ENCODE data around the gene CKB. TPM values are rescaled to one million over a fixed set of nuclear protein-coding genes. Genes with fewer than 3 reads are reported as not detected.
A peak's percentile ranks its signal among the peaks of the same experiment; 100 is the strongest.
"Not testable (repeated sequence)": the region's sequence is repeated elsewhere in the genome, so short reads cannot be mapped to it uniquely, and the experiment has no call there.

The CKB gene
- total RNA-seq, 2 experiments from 2014 or later: 5.9 to 6.1 TPM

- DNase-seq: no peak
- Mint-ChIP-seq H3K4me1 (ENCODE audit: low read depth) (peaks cover 9% of the 10 kb centered on the region), H3K27me3 (peaks cover 5% of the 10 kb centered on the region), H3K27ac (no peak overlapping the region), H3K36me3 (no peaks in the 10 kb centered on the region), H3K9me3 (no peaks in the 10 kb centered on the region), H3K4me3 (no peak overlapping the region)
- intact Hi-C loops (cut with micrococcal nuclease): loop anchor here (10.0 kb wide), 1 partner anchor 185 kb away; the partner anchor contains the start of gene EIF5
- ChIA-PET POLR2A (no interaction called here), CTCF (interaction anchor here (0.7 to 6.8 kb wide), 5 partner anchors 14 to 208 kb away, joined by 3 to 63 read pairs (median 4); no protein-coding TSS in a partner anchor)
Observed at GRCh38 chr14:103520269-103520656, 2.4 kb downstream of the CKB start.

GRCh38 chr14:103519837-103520212 is 2.8 kb downstream of the CKB start:
- Mint-ChIP-seq H3K27me3 (peaks cover 5% of the 10 kb centered on the region), H3K4me3 (no peak overlapping the region), H3K27ac (no peak overlapping the region), H3K9me3 (no peaks in the 10 kb centered on the region), H3K4me1 (ENCODE audit: low read depth) (peaks cover 9% of the 10 kb centered on the region), H3K36me3 (no peaks in the 10 kb centered on the region)
- POLR2A ChIA-PET: no interaction called here
- CTCF ChIA-PET: interaction anchor here (1.7 to 6.8 kb wide), 5 partner anchors 9 to 42 kb away, joined by 7 to 63 read pairs (median 12); partner anchors contain the start of genes BAG5 and TRMT61A
- DNase-seq: no peak
- intact Hi-C loops (cut with micrococcal nuclease): loop anchor here (2.0 to 10.0 kb wide), 2 partner anchors 27 to 185 kb away; partner anchors contain the start of gene EIF5

- Mint-ChIP-seq H3K4me3 (no peak overlapping the region), H3K36me3 (no peaks in the 10 kb centered on the region), H3K27me3 (peaks cover 5% of the 10 kb centered on the region), H3K4me1 (ENCODE audit: low read depth) (peaks cover 9% of the 10 kb centered on the region), H3K9me3 (no peaks in the 10 kb centered on the region), H3K27ac (no peak overlapping the region)
- intact Hi-C loops (cut with micrococcal nuclease): loop anchor here (2.0 kb wide), 1 partner anchor 28 kb away; no protein-coding TSS in a partner anchor
- no peak for DNase-seq
- CTCF ChIA-PET: interaction anchor here (0.6 to 6.8 kb wide), 26 partner anchors 9 to 279 kb away, joined by 3 to 63 read pairs (median 4); partner anchors contain the start of genes BAG5 and TRMT61A
- POLR2A ChIA-PET: interaction anchor here (0.7 kb wide), 1 partner anchor 62 kb away, joined by 3 read pairs; no protein-coding TSS in a partner anchor
Observed at GRCh38 chr14:103519043-103519836, 3.4 kb downstream of the CKB start.

- intact Hi-C loops (cut with micrococcal nuclease): loop anchor here (2.0 kb wide), 1 partner anchor 28 kb away; no protein-coding TSS in a partner anchor
- H3K27ac Mint-ChIP-seq: no peak overlapping the region
- peaks cover 3% of the 10 kb centered on the region for H3K27me3 Mint-ChIP-seq
- H3K4me1 Mint-ChIP-seq (ENCODE audit: low read depth): peaks cover 7% of the 10 kb centered on the region
- H3K4me3 Mint-ChIP-seq: no peak overlapping the region
- H3K9me3 Mint-ChIP-seq: no peaks in the 10 kb centered on the region
- POLR2A ChIA-PET: interaction anchor here (0.7 kb wide), 1 partner anchor 61 kb away, joined by 3 read pairs; no protein-coding TSS in a partner anchor
- peak; percentile 66 for DNase-seq
- CTCF ChIA-PET: interaction anchor here (0.6 to 6.8 kb wide), 26 partner anchors 8 to 280 kb away, joined by 3 to 63 read pairs (median 4); partner anchors contain the start of genes BAG5 and TRMT61A
- no peaks in the 10 kb centered on the region for H3K36me3 Mint-ChIP-seq
Observed at GRCh38 chr14:103518422-103519042, 4.1 kb downstream of the CKB start.

- no peak for DNase-seq
- no peak overlapping the region for H3K4me3 Mint-ChIP-seq
- peaks cover 6% of the 10 kb centered on the region for H3K4me1 Mint-ChIP-seq (ENCODE audit: low read depth)
- H3K27ac Mint-ChIP-seq: no peak overlapping the region
- no peaks in the 10 kb centered on the region for H3K36me3 Mint-ChIP-seq
- CTCF ChIA-PET: interaction anchor here (0.6 to 6.8 kb wide), 18 partner anchors 8 to 281 kb away, joined by 3 to 63 read pairs (median 4); partner anchors contain the start of genes BAG5 and TRMT61A
- intact Hi-C loops (cut with micrococcal nuclease): loop anchor here (2.0 kb wide), 1 partner anchor 29 kb away; no protein-coding TSS in a partner anchor
- H3K9me3 Mint-ChIP-seq: no peaks in the 10 kb centered on the region
- POLR2A ChIA-PET: no interaction called here
- peaks cover 1% of the 10 kb centered on the region for H3K27me3 Mint-ChIP-seq
Observed at GRCh38 chr14:103517721-103518421, 4.8 kb downstream of the CKB start.

- Mint-ChIP-seq H3K9me3 (no peaks in the 10 kb centered on the region), H3K27ac (no peak overlapping the region), H3K36me3 (peaks cover 4% of the 10 kb centered on the region), H3K27me3 (no peaks in the 10 kb centered on the region), H3K4me1 (ENCODE audit: low read depth) (peaks cover 6% of the 10 kb centered on the region), H3K4me3 (no peak overlapping the region)
- ChIA-PET POLR2A (no interaction called here), CTCF (interaction anchor here (2.6 to 6.8 kb wide), 2 partner anchors 12 to 29 kb away, joined by 38 to 63 read pairs; partner anchors contain the start of gene TRMT61A)
- no peak for DNase-seq
- intact Hi-C loops (cut with micrococcal nuclease): no loop called here
Observed at GRCh38 chr14:103517174-103517566, 5.5 kb downstream of the CKB start.

GRCh38 chr14:103516426-103517173 is 6.0 kb downstream of the CKB start:
- intact Hi-C loops (cut with micrococcal nuclease): no loop called here
- CTCF ChIA-PET: interaction anchor here (0.5 to 6.8 kb wide), 2 partner anchors 29 to 37 kb away, joined by 3 to 63 read pairs; no protein-coding TSS in a partner anchor

GRCh38 chr14:103514596-103515421 is 7.8 kb downstream of the CKB start:
- no peaks in the 10 kb centered on the region for H3K9me3 Mint-ChIP-seq
- intact Hi-C loops (cut with micrococcal nuclease): no loop called here
- H3K36me3 Mint-ChIP-seq: peaks cover 5% of the 10 kb centered on the region
- DNase-seq: no peak
- H3K4me1 Mint-ChIP-seq (ENCODE audit: low read depth): peaks cover 5% of the 10 kb centered on the region
- no peak overlapping the region for H3K27ac Mint-ChIP-seq
- ChIA-PET POLR2A (no interaction called here), CTCF (no interaction called here)
- H3K4me3 Mint-ChIP-seq: no peak overlapping the region
- no peaks in the 10 kb centered on the region for H3K27me3 Mint-ChIP-seq

More at GRCh38 chr14:103516426-103517173, 6.0 kb downstream of the CKB start:
- no peaks in the 10 kb centered on the region for H3K27me3 Mint-ChIP-seq
- peaks cover 6% of the 10 kb centered on the region for H3K4me1 Mint-ChIP-seq (ENCODE audit: low read depth)
- no peak overlapping the region for H3K27ac Mint-ChIP-seq
- H3K36me3 Mint-ChIP-seq: peaks cover 5% of the 10 kb centered on the region
- POLR2A ChIA-PET: no interaction called here
- no peaks in the 10 kb centered on the region for H3K9me3 Mint-ChIP-seq
- no peak overlapping the region for H3K4me3 Mint-ChIP-seq
- DNase-seq: no peak

GRCh38 chr14:103512701-103513611 is 9.7 kb downstream of the CKB start:
- Mint-ChIP-seq H3K27ac (no peak overlapping the region), H3K27me3 (no peaks in the 10 kb centered on the region), H3K4me1 (ENCODE audit: low read depth) (no peaks in the 10 kb centered on the region), H3K36me3 (peaks cover 10% of the 10 kb centered on the region), H3K9me3 (no peaks in the 10 kb centered on the region), H3K4me3 (no peak overlapping the region)
- ChIA-PET POLR2A (no interaction called here), CTCF (interaction anchor here (1.5 kb wide), 1 partner anchor 13 kb away, joined by 6 read pairs; no protein-coding TSS in a partner anchor)
- no peak for DNase-seq
- intact Hi-C loops (cut with micrococcal nuclease): no loop called here

- H3K9me3 Mint-ChIP-seq; H3K4me1 Mint-ChIP-seq (ENCODE audit: low read depth); H3K27me3 Mint-ChIP-seq; POLR2A ChIA-PET; H3K4me3 Mint-ChIP-seq; DNase-seq; H3K27ac Mint-ChIP-seq; intact Hi-C loops (cut with micrococcal nuclease): not testable (repeated sequence)
- H3K36me3 Mint-ChIP-seq: peaks cover 10% of the 10 kb centered on the region
- CTCF ChIA-PET: interaction anchor here (1.5 to 3.2 kb wide), 2 partner anchors 12 to 13 kb away, joined by 6 to 17 read pairs; no protein-coding TSS in a partner anchor
Observed at GRCh38 chr14:103512180-103512579, 10.4 kb downstream of the CKB start.
